WERI-Rb-1 (cell line): ENCODE results near the gene FAM111A.

Experiments
- DNase-seq: peaks from one replicate; pipeline ENCODE4 v3.0.0-alpha.2; 2020
- H3K27ac ChIP-seq: fragments of 250-450 bp; sonication (Bioruptor Pico); 2 replicates; pipeline ENCODE4 v1.5.1; 2020; ENCODE audit warnings: mild to moderate bottlenecking, moderate library complexity
- H3K27me3 ChIP-seq: fragments of 250-450 bp; sonication (Bioruptor Pico); 2 replicates; pipeline ENCODE4 v1.5.1; 2021; ENCODE audit warnings: mild to moderate bottlenecking, low read depth, moderate library complexity; ENCODE audit not compliant: insufficient read depth, severe bottlenecking
- H3K36me3 ChIP-seq: fragments of 250-450 bp; sonication (Bioruptor Pico); 2 replicates; pipeline ENCODE4 v1.5.1; 2020; ENCODE audit warnings: mild to moderate bottlenecking, moderate library complexity
- H3K4me3 ChIP-seq: 2 replicates; pipeline ENCODE4 v1.5.1; 2011; ENCODE audit warnings: low read depth, mild to moderate bottlenecking, control low read depth, low read length
- H3K9me3 ChIP-seq: fragments of 250-450 bp; sonication (Bioruptor Pico); 2 replicates; pipeline ENCODE4 v1.5.1; 2021; ENCODE audit warnings: mild to moderate bottlenecking, moderate library complexity; ENCODE audit not compliant: severe bottlenecking
- TF ChIP-seq, protein P1 (sequence below): IDR thresholded peaks from 2 replicates; pipeline ENCODE4 v1.5.1; 2011; ENCODE audit warnings: low read depth, mild to moderate bottlenecking, control low read depth, inconsistent platforms, low read length

The FAM111A gene

DNA sequence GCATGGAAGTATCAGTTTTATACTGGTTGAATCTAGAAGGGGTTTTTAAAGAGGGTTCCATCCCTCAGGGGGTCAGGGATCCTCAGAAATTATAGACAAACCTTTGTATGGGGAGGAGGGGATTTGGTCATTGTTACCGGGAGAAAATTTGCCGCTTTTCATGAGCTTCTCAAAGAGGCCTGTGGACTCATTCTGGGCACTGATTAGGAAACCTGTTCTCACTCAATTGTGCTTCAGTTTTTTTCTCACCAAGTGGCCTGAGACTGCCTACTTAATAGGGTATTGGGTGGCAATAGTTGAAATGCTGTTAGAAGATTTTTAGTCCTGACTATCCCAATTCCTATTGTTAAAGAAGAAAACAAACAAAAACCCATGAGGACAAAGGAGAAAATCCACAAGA is 56.1 kb downstream of the FAM111A start:
- Histone ChIP-seq H3K27me3 (peaks cover 84% of the 10 kb centered on the region), H3K4me3 (no peak overlapping the region), H3K9me3 (no peaks in the 10 kb centered on the region), H3K36me3 (no peaks in the 10 kb centered on the region), H3K27ac (no peak overlapping the region)
- no peak for DNase-seq
- TF ChIP-seq, protein P1, sequence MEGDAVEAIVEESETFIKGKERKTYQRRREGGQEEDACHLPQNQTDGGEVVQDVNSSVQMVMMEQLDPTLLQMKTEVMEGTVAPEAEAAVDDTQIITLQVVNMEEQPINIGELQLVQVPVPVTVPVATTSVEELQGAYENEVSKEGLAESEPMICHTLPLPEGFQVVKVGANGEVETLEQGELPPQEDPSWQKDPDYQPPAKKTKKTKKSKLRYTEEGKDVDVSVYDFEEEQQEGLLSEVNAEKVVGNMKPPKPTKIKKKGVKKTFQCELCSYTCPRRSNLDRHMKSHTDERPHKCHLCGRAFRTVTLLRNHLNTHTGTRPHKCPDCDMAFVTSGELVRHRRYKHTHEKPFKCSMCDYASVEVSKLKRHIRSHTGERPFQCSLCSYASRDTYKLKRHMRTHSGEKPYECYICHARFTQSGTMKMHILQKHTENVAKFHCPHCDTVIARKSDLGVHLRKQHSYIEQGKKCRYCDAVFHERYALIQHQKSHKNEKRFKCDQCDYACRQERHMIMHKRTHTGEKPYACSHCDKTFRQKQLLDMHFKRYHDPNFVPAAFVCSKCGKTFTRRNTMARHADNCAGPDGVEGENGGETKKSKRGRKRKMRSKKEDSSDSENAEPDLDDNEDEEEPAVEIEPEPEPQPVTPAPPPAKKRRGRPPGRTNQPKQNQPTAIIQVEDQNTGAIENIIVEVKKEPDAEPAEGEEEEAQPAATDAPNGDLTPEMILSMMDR: no peak

DNA sequence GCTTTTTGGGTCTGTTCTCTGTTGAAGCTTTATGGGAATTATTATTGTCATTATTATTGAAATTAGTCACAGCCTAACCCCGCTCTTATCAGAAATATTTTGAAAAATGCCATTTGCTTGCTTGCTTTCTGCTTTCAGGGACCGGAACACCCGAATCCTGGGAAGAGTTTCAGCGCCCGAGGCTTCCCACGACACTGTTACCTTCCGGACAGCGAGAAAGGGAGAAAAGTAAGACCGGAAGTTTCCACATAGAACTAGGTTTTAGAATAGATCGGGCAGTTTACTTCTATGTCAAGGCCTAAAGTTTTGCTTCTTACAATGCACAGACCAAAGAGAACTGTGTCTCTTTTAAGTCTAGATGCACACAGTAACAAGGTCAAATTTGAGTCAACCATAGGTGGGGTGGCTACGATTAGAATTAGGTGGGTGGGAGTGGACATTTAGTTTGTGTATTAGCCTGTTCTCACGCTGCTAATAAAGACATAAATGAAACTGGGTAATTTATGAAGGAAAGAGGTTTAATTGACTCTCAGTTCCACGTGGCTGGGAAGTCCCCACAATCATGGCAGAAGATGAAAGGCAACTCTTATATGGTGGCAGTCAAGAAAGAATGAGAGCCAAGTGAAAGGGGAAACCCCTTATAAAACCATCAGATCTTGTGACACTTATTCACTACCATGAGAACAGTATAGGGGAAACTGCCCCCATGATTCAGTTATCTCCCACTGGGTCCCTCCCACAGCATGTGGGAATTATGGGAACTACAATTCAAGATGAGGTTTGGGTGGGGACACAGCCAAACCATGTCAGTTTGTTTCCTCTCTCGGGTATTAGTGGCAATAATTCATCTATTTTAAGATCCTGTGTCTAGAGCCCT is 57.1 kb downstream of the FAM111A start:
- no peaks in the 10 kb centered on the region for H3K36me3 ChIP-seq

DNA sequence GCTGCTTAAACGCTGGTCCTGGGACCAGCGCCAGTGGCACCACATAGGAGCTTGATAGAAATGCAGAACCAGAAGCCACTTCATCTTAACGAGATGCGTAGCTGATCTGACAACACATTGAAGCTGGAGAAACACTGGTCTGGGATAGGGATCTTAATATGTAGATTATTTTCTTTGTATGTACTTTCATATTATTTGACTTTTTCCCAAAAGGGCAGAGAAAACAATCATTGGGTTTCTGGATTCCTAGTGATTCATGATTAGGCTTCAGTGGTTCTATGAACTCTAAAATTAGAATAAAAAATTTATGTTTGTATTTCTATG is 57.7 kb downstream of the FAM111A start:
- Histone ChIP-seq H3K27ac (no peak overlapping the region), H3K27me3 (peaks cover 78% of the 10 kb centered on the region), H3K36me3 (no peaks in the 10 kb centered on the region), H3K4me3 (no peak overlapping the region), H3K9me3 (no peaks in the 10 kb centered on the region)
- TF ChIP-seq, protein P1: no peak
- DNase-seq: no peak

More for the DNA sequence above, 57.1 kb downstream of the FAM111A start:
- Histone ChIP-seq H3K27me3 (peaks cover 77% of the 10 kb centered on the region), H3K9me3 (no peaks in the 10 kb centered on the region), H3K27ac (no peak overlapping the region), H3K4me3 (no peak overlapping the region)
- TF ChIP-seq, protein P1: no peak
- DNase-seq: no peak

DNA sequence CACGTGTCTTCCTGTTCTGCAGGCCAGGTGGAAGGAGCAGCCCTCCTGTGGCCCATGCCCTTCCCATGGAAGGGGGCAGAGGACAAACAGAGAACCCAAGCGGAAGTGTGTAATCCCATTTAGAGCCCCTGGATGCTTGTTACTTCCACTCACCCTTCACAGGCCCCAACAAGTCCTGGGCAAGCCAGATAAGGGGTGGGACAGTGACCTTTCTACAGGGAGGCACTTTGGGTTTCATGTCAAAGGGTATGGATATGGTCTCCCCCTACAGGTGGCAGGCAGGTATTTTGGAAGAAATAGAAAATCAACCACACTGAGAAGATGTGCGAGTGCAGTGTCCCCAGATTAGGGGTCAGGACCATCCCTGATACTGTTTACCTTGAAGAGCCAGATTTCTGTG is 58.7 kb downstream of the FAM111A start:
- no peak for DNase-seq
- no peaks in the 10 kb centered on the region for H3K9me3 ChIP-seq
- no peaks in the 10 kb centered on the region for H3K36me3 ChIP-seq
- H3K27me3 ChIP-seq: peaks cover 73% of the 10 kb centered on the region
- TF ChIP-seq, protein P1: no peak
- H3K27ac ChIP-seq: no peak overlapping the region
- no peak overlapping the region for H3K4me3 ChIP-seq
